Measurements from ENCODE around the gene PIGL.

PIGL gene

DNA sequence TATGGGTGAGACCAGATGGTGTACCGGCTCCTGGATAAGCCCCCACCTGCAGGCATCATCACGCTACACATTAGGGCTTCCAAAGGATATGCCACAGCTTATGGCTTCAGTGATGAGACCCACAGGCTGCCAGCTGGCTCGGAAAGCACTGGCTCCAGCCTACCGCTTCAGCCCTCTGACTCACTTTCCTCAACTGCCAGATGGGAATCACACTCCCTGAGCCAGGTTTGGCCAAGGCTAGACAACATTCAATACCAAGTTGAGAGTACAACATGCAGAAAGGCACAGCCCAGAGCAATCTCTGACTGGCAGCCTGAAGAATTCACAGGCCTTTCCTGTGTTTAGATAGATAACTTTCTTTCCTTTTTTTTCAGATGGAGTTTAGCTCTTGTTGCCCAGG is 126.0 kb downstream of the PIGL start:
- DNase-seq (ENCODE audit: low read depth in 1 of 2, low spot score in 1 of 2), result no peak
- no peak overlapping the region for H3K27ac ChIP-seq (replicated peaks)
- H3K27me3 ChIP-seq (ENCODE audit: insufficient read depth, poor library complexity, severe bottlenecking), result no peaks in the 10 kb centered on the region
- TF ChIP-seq, protein P1, sequence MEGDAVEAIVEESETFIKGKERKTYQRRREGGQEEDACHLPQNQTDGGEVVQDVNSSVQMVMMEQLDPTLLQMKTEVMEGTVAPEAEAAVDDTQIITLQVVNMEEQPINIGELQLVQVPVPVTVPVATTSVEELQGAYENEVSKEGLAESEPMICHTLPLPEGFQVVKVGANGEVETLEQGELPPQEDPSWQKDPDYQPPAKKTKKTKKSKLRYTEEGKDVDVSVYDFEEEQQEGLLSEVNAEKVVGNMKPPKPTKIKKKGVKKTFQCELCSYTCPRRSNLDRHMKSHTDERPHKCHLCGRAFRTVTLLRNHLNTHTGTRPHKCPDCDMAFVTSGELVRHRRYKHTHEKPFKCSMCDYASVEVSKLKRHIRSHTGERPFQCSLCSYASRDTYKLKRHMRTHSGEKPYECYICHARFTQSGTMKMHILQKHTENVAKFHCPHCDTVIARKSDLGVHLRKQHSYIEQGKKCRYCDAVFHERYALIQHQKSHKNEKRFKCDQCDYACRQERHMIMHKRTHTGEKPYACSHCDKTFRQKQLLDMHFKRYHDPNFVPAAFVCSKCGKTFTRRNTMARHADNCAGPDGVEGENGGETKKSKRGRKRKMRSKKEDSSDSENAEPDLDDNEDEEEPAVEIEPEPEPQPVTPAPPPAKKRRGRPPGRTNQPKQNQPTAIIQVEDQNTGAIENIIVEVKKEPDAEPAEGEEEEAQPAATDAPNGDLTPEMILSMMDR (IDR thresholded peaks at IDR 0.05; ENCODE audit: insufficient read depth, low read length), result no peak
- TF ChIP-seq POLR2AphosphoS5 (IDR thresholded peaks at IDR 0.05; ENCODE audit: low read depth) (no peak), GABPA (IDR thresholded peaks at IDR 0.05; ENCODE audit: low read depth) (no peak), SPI1 (IDR thresholded peaks at IDR 0.05; ENCODE audit: borderline replicate concordance, low read depth) (no peak)
- TF ChIP-seq, protein P2, sequence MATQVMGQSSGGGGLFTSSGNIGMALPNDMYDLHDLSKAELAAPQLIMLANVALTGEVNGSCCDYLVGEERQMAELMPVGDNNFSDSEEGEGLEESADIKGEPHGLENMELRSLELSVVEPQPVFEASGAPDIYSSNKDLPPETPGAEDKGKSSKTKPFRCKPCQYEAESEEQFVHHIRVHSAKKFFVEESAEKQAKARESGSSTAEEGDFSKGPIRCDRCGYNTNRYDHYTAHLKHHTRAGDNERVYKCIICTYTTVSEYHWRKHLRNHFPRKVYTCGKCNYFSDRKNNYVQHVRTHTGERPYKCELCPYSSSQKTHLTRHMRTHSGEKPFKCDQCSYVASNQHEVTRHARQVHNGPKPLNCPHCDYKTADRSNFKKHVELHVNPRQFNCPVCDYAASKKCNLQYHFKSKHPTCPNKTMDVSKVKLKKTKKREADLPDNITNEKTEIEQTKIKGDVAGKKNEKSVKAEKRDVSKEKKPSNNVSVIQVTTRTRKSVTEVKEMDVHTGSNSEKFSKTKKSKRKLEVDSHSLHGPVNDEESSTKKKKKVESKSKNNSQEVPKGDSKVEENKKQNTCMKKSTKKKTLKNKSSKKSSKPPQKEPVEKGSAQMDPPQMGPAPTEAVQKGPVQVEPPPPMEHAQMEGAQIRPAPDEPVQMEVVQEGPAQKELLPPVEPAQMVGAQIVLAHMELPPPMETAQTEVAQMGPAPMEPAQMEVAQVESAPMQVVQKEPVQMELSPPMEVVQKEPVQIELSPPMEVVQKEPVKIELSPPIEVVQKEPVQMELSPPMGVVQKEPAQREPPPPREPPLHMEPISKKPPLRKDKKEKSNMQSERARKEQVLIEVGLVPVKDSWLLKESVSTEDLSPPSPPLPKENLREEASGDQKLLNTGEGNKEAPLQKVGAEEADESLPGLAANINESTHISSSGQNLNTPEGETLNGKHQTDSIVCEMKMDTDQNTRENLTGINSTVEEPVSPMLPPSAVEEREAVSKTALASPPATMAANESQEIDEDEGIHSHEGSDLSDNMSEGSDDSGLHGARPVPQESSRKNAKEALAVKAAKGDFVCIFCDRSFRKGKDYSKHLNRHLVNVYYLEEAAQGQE (IDR thresholded peaks at IDR 0.05; ENCODE audit: insufficient replicate concordance, low read depth), result no peak
- no peak overlapping the region for H3K4me3 ChIP-seq (replicated peaks; ENCODE audit: insufficient read depth, low read length)

DNA sequence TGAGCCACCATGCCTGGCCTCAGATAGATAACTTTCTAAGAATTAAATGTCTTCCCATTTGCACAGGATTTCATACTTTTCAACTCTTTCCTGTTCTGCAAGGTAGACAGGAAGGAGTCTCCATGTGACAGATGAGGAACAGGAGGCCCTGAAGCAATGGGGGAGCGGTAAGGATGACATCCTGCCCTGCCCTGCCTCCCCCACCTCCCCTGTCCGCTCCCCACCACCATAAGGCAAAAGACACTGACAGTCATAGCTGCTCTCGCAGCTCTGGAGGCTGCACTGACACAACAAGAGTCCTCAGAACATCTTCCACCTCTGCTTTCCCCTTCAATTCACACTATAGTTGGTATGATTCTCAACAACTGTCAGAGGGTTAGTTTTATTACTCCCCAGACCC is 126.6 kb downstream of the PIGL start:
- TF ChIP-seq SPI1 (IDR thresholded peaks at IDR 0.05; ENCODE audit: borderline replicate concordance, low read depth) (no peak), GABPA (IDR thresholded peaks at IDR 0.05; ENCODE audit: low read depth) (no peak), POLR2AphosphoS5 (IDR thresholded peaks at IDR 0.05; ENCODE audit: low read depth) (no peak)
- TF ChIP-seq, protein P1 (IDR thresholded peaks at IDR 0.05; ENCODE audit: insufficient read depth, low read length), result no peak
- TF ChIP-seq, protein P2 (IDR thresholded peaks at IDR 0.05; ENCODE audit: insufficient replicate concordance, low read depth), result no peak
- H3K27me3 ChIP-seq (ENCODE audit: insufficient read depth, poor library complexity, severe bottlenecking), result no peaks in the 10 kb centered on the region
- no peak overlapping the region for H3K27ac ChIP-seq (replicated peaks)
- no peak overlapping the region for H3K4me3 ChIP-seq (replicated peaks; ENCODE audit: insufficient read depth, low read length)
- no peak for DNase-seq (ENCODE audit: low read depth in 1 of 2, low spot score in 1 of 2)

DNA sequence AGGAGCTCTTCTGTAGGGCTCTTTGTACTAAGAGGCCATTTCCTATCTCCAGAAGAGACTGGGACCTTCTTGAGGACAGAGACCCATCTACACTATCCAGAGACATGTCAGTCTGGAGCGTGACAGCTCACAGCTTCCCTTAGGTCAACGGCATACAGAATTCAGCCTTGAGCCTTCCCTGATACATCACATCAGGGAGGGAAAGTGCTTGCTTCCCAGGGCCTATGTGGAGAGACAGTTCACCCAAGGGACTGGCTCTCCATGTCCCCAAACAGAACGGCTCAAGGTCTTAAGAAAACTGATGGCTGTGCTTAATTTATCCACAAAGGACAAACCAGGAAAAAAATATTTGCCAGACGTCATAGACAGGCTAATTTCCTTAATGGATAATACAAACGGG is 128.6 kb downstream of the PIGL start:
- DNase-seq (ENCODE audit: low read depth in 1 of 2, low spot score in 1 of 2), result no peak
- Histone ChIP-seq H3K4me3 (replicated peaks; ENCODE audit: insufficient read depth, low read length) (no peak overlapping the region), H3K27me3 (ENCODE audit: insufficient read depth, poor library complexity, severe bottlenecking) (no peaks in the 10 kb centered on the region), H3K27ac (replicated peaks) (no peak overlapping the region)
- TF ChIP-seq, protein P1 (IDR thresholded peaks at IDR 0.05; ENCODE audit: insufficient read depth, low read length), result no peak
- no peak for TF ChIP-seq SPI1 (IDR thresholded peaks at IDR 0.05; ENCODE audit: borderline replicate concordance, low read depth)
- TF ChIP-seq, protein P2 (IDR thresholded peaks at IDR 0.05; ENCODE audit: insufficient replicate concordance, low read depth), result no peak
- TF ChIP-seq POLR2AphosphoS5 (IDR thresholded peaks at IDR 0.05; ENCODE audit: low read depth), result no peak
- no peak for TF ChIP-seq GABPA (IDR thresholded peaks at IDR 0.05; ENCODE audit: low read depth)

Measured in HL-60 (cell line).